HG02623 (cell line): ENCODE measurements around the gene TIGD2.

ENCODE experiments used
- ATAC-seq: cut with Tn5 transposase; IDR thresholded peaks from one replicate; pipeline ENCODE4 v1.9.1; 2021; ENCODE audit warnings: moderate library complexity; ENCODE audit not compliant: unreplicated experiment

Gene TIGD2

GRCh38 chr4:89161841-89162240, 50.5 kb downstream of the TIGD2 start:
- no peak for ATAC-seq

GRCh38 chr4:89162496-89162895, 51.2 kb downstream of the TIGD2 start:
- ATAC-seq: no peak

DNA sequence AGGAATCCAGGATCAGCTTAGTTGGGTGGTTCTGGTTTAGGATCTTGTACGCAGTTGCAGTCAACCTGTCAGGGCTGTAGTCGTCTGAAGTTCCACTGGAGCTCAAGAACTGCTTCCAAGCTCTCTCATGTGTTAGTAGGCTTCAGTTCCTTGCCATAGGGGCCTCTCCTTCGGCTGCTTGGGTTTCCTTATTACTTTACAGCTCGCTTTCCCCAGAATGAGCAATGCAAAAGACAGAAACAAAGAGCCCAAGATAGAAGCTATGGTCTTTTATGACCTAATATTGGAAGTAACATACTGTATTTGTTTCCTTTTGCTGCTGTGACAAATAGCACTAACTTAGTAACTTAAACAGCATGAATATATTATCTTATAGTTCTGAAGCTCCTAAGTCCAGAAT, 51.7 kb downstream of the TIGD2 start:
- no peak for ATAC-seq

- no peak for ATAC-seq
These were observed 53.1 kb downstream of the TIGD2 start for GRCh38 chr4:89164400-89164799.
